ENCODE measurements around the gene MIXL1. TPM values are rescaled to one million over a fixed set of nuclear protein-coding genes. Genes with fewer than 3 reads are reported as not detected.

Gene MIXL1
- total RNA-seq, 4 donors from 2014 or later: not detected

DNA sequence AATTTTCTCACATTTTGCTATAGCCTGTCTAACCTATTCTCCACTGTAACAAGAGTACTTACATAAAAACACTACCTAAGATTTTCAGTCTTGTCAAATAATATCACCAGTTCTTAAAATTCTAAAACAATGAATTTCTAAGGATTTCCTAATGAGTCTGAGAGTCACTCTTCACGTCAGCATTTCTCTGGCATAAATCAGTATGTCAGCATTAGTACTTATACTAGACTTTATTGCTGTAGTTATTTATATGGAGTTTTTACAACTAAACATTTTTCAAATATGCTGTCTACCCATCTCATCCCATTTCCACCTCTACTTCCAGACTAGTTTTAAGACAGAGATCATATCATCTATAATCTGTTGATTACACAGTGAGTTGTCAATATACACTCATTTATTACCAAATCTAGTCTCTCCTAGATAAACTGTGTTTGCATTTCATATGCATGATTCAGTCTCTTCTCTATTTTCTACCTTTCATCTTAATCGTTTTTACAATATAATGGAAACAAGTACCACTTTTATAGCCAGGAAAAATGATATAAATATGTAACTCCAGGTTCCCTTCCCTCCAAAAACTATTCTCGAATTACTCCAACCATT, 52.7 kb downstream of the MIXL1 start:
- TF ChIP-seq POLR2A (IDR thresholded peaks at IDR 0.05): no peak
- TF ChIP-seq CTCF (IDR thresholded peaks at IDR 0.05): no peak
- no peak overlapping the region for H3K4me3 ChIP-seq (ENCODE audit: low read depth, poor library complexity, severe bottlenecking)
- WGBS, 2 donors: 85 to 89% methylated on average over 3 of the region's 3 CpGs
- intact Hi-C loops (cut with DNase I; ENCODE audit: low total_unique reads): no loop called here
- DNase-seq (ENCODE audit: low spot score in 2 of 2): no peak

Other genes starting within 250 kb of the MIXL1 start
- 10 to 100 TPM; 26.2 to 32.7 (median 30.9) TPM for gene SDE2, start 224.3 kb upstream of the MIXL1 start, total RNA-seq
- gene H3-3A, start 160.9 kb upstream of the MIXL1 start, total RNA-seq: 100 to 1,000 TPM; 304 to 569 (median 410) TPM
- 10 to 100 TPM; 39.7 to 57.6 (median 49.9) TPM for gene ACBD3, start 36.9 kb upstream of the MIXL1 start, total RNA-seq
- 1 to 10 TPM; 3.8 to 5.7 (median 4.9) TPM for gene LIN9, start 85.5 kb downstream of the MIXL1 start, total RNA-seq
- 10 to 100 TPM; 30.9 to 65.1 (median 48.2) TPM for gene PARP1, start 184.4 kb downstream of the MIXL1 start, total RNA-seq

Data from lower leg skin (tissue), 4 donors.